HG03457 (cell line): ENCODE data around the gene TSG101.

Source experiments
- ATAC-seq: cut with Tn5 transposase; IDR thresholded peaks from one replicate; pipeline ENCODE4 v1.9.1; 2021; ENCODE audit warnings: moderate number of reproducible peaks; ENCODE audit not compliant: unreplicated experiment

TSG101 gene

GRCh38 chr11:18526521-18527296 is at the start of gene TSG101:
Gene TSG101, minus strand, starts transcription at chr11:18526942. Its CDS starts 126 bp downstream, at chr11:18526816.
- peak; percentile 91 for ATAC-seq

- no peak for ATAC-seq
Observed at GRCh38 chr11:18575361-18575760, 48.6 kb upstream of the TSG101 start.

- no peak for ATAC-seq
Observed at GRCh38 chr11:18567081-18567480, 40.3 kb upstream of the TSG101 start.

- no peak for ATAC-seq
Observed at GRCh38 chr11:18566406-18566805, 39.7 kb upstream of the TSG101 start.

- ATAC-seq, result no peak
Observed at GRCh38 chr11:18564149-18564548, 37.4 kb upstream of the TSG101 start.

GRCh38 chr11:18563090-18563730 is 36.5 kb upstream of the TSG101 start:
- ATAC-seq, result no peak

GRCh38 chr11:18548001-18548400 is 21.3 kb upstream of the TSG101 start:
- ATAC-seq, result no peak

- peak; percentile 63 for ATAC-seq
Observed at GRCh38 chr11:18540207-18541009, 13.7 kb upstream of the TSG101 start.

GRCh38 chr11:18536209-18536608 is 9.5 kb upstream of the TSG101 start:
- ATAC-seq, result no peak

- ATAC-seq, result no peak
Observed at GRCh38 chr11:18534245-18534644, 7.5 kb upstream of the TSG101 start.

GRCh38 chr11:18533365-18533764 is 6.6 kb upstream of the TSG101 start:
- no peak for ATAC-seq

GRCh38 chr11:18527512-18527911 is 770 bp upstream of the TSG101 start:
- ATAC-seq, result no peak

- no peak for ATAC-seq
Observed at GRCh38 chr11:18526130-18526520, 617 bp downstream of the TSG101 start.

- no peak for ATAC-seq
Observed at GRCh38 chr11:18524248-18524647, 2.5 kb downstream of the TSG101 start.

GRCh38 chr11:18523084-18523483 is 3.7 kb downstream of the TSG101 start:
- no peak for ATAC-seq

GRCh38 chr11:18522388-18522787 is 4.4 kb downstream of the TSG101 start:
- ATAC-seq, result no peak

GRCh38 chr11:18521122-18521521 is 5.6 kb downstream of the TSG101 start:
- no peak for ATAC-seq

- no peak for ATAC-seq
Observed at GRCh38 chr11:18502352-18502751, 24.4 kb downstream of the TSG101 start.

GRCh38 chr11:18501629-18502028 is 25.1 kb downstream of the TSG101 start:
- no peak for ATAC-seq

GRCh38 chr11:18498039-18498438 is 28.7 kb downstream of the TSG101 start:
- ATAC-seq, result no peak

- ATAC-seq, result no peak
Observed at GRCh38 chr11:18495703-18496102, 31.0 kb downstream of the TSG101 start.

- no peak for ATAC-seq
Observed at GRCh38 chr11:18495271-18495670, 31.5 kb downstream of the TSG101 start.
